ENCODE measurements around the gene KCNH4. TPM values are rescaled to one million over a fixed set of nuclear protein-coding genes. Genes with fewer than 3 reads are reported as not detected.
A peak's percentile ranks its signal among the peaks of the same experiment; 100 is the strongest.

KCNH4 gene
- total and polyA plus RNA-seq, 2 donors (not counting 1 experiment from before 2014, with no cell fraction given), result 0.62 to 1.0 TPM

GRCh38 chr17:42131232-42131631 is 49.7 kb downstream of the KCNH4 start:
- TF ChIP-seq EZH2 (IDR thresholded peaks at IDR 0.05; ENCODE audit: borderline replicate concordance, insufficient read depth, low read depth, low read length, poor library complexity, severe bottlenecking), result no peak
- no peak for TF ChIP-seq CTCF (IDR thresholded peaks at IDR 0.05)
- peaks cover 0 to 41% of the 10 kb centered on the region in 2 experiments for H3K36me3 ChIP-seq (replicated peaks in 1 of 2; ENCODE audit: control extremely low read depth in 1 of 2, control insufficient read depth in 1 of 2, extremely low read depth in 1 of 2, insufficient read depth in 2 of 2, low read length in 1 of 2)
- Mint-ChIP-seq H3K27ac (peak overlapping the region; percentile 93), H3K9me3 (ENCODE audit: insufficient read depth) (no peaks in the 10 kb centered on the region), H3K4me3 (peak overlapping the region; percentile 5), H3K27me3 (no peaks in the 10 kb centered on the region), H3K4me1 (peaks cover 54% of the 10 kb centered on the region)
- no peak overlapping the region for H3K9ac ChIP-seq (ENCODE audit: low read length)
- H3K4me2 ChIP-seq (replicated peaks; ENCODE audit: low read depth, low read length, poor library complexity, severe bottlenecking), result peak overlapping the region; percentile 70
- peaks cover 44% of the 10 kb centered on the region for H3K79me2 ChIP-seq (ENCODE audit: control insufficient read depth, insufficient read depth, low read length)
- ChIA-PET CTCF (interaction anchor here (0.6 to 1.7 kb wide), 4 partner anchors 11 to 253 kb away, joined by 3 to 7 read pairs (median 4); partner anchors contain the start of genes KAT2A and NKIRAS2), POLR2A (no interaction called here)
- peak overlapping the region in 1 of 2 donors; percentile 75 for H3K27ac ChIP-seq (ENCODE audit: low read length in 2 of 2)
- H3K4me1 ChIP-seq (ENCODE audit: control insufficient read depth in 2 of 2, insufficient read depth in 2 of 2, low read length in 2 of 2), result peaks cover 53 to 57% of the 10 kb centered on the region in 2 donors
- H2AFZ ChIP-seq (ENCODE audit: insufficient read depth, low read depth, low read length, poor library complexity, severe bottlenecking), result no peak overlapping the region
- no peaks in the 10 kb centered on the region for H3K9me3 ChIP-seq (ENCODE audit: control extremely low read depth in 1 of 3, control insufficient read depth in 2 of 3, insufficient read depth in 1 of 3, low read length in 2 of 3)
- WGBS (ENCODE audit: insufficient coverage), result 98% methylated on average over 3 of the region's 4 CpGs
- H3K4me3 ChIP-seq (ENCODE audit: control extremely low read depth in 1 of 5, extremely low read depth in 1 of 5, insufficient read depth in 1 of 5, low read depth in 2 of 5, low read length in 4 of 5), result no peak overlapping the region
- no peaks in the 10 kb centered on the region for H3K27me3 ChIP-seq (replicated peaks in 1 of 4; ENCODE audit: control extremely low read depth in 1 of 4, control insufficient read depth in 3 of 4, insufficient read depth in 4 of 4, low read length in 3 of 4)
- DNase-seq, result no peak
- peaks cover 51% of the 10 kb centered on the region for H4K20me1 ChIP-seq (ENCODE audit: control insufficient read depth, insufficient read depth, low read length, poor library complexity, severe bottlenecking)
- no peak for ATAC-seq (ENCODE audit: low read depth)
- intact Hi-C loops (cut with micrococcal nuclease), result no loop called here

DNA sequence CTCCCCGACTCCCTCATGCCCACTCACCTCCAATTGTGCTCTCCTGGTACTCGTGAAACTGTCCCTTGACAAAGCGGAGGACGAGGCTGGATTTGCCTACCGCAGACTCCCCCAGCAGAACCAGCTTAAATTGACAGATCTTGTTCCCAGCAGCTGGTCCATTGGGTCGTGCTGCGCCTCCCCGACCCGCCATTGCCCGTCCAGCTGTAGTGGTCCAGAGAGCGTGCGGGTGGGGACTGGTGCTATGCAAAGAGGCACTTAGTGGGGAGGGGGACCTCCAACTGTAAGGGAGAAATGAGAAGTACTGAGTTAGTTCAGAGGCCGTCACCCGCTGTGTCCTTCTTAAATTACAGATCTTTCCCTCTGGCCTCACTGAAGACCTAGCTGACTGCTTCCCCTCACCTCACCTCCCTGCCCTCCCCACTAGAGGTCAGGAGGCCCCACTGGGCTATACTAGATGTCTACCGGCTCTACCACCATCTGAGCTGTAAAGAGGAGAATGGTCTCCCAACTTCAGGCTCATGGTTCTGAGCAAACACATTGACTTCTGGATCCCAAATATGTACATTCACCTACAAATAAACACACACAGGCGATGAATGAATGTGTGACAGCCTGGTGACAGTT is 50.5 kb downstream of the KCNH4 start:
- Histone ChIP-seq H3K27me3 (replicated peaks in 1 of 4; ENCODE audit: control extremely low read depth in 1 of 4, control insufficient read depth in 3 of 4, insufficient read depth in 4 of 4, low read length in 3 of 4) (no peaks in the 10 kb centered on the region), H3K79me2 (ENCODE audit: control insufficient read depth, insufficient read depth, low read length) (peaks cover 35% of the 10 kb centered on the region), H3K4me1 (ENCODE audit: control insufficient read depth in 2 of 2, insufficient read depth in 2 of 2, low read length in 2 of 2) (peaks cover 44 to 49% of the 10 kb centered on the region in 2 donors), H3K4me3 (ENCODE audit: control extremely low read depth in 1 of 5, extremely low read depth in 1 of 5, insufficient read depth in 1 of 5, low read depth in 2 of 5, low read length in 4 of 5) (no peak overlapping the region), H3K9ac (ENCODE audit: low read length) (no peak overlapping the region), H3K9me3 (ENCODE audit: control extremely low read depth in 1 of 3, control insufficient read depth in 2 of 3, insufficient read depth in 1 of 3, low read length in 2 of 3) (no peaks in the 10 kb centered on the region), H4K20me1 (ENCODE audit: control insufficient read depth, insufficient read depth, low read length, poor library complexity, severe bottlenecking) (peaks cover 44% of the 10 kb centered on the region), H3K4me2 (replicated peaks; ENCODE audit: low read depth, low read length, poor library complexity, severe bottlenecking) (no peak overlapping the region), H3K27ac (ENCODE audit: low read length in 2 of 2) (peak overlapping the region in 1 of 2 donors; percentile 75), H2AFZ (ENCODE audit: insufficient read depth, low read depth, low read length, poor library complexity, severe bottlenecking) (no peak overlapping the region), H3K36me3 (replicated peaks in 1 of 2; ENCODE audit: control extremely low read depth in 1 of 2, control insufficient read depth in 1 of 2, extremely low read depth in 1 of 2, insufficient read depth in 2 of 2, low read length in 1 of 2) (peaks cover 0 to 45% of the 10 kb centered on the region in 2 experiments)
- peak overlapping the region; percentile 59 for H3K27ac Mint-ChIP-seq
- 90% methylated on average over 13 of the region's 16 CpGs for WGBS (ENCODE audit: insufficient coverage)
- DNase-seq (no peak), ATAC-seq (ENCODE audit: low read depth) (no peak)
- H3K4me1 Mint-ChIP-seq, result peaks cover 46% of the 10 kb centered on the region
- H3K27me3 Mint-ChIP-seq, result no peaks in the 10 kb centered on the region
- H3K9me3 Mint-ChIP-seq (ENCODE audit: insufficient read depth), result no peaks in the 10 kb centered on the region
- TF ChIP-seq CTCF (IDR thresholded peaks at IDR 0.05), result no peak
- no peak for TF ChIP-seq EZH2 (IDR thresholded peaks at IDR 0.05; ENCODE audit: borderline replicate concordance, insufficient read depth, low read depth, low read length, poor library complexity, severe bottlenecking)
- no peak overlapping the region for H3K4me3 Mint-ChIP-seq
- CTCF ChIA-PET, result interaction anchor here (0.6 to 1.7 kb wide), 6 partner anchors 10 to 254 kb away, joined by 3 to 7 read pairs (median 3); partner anchors contain the start of genes KAT2A and NKIRAS2
- intact Hi-C loops (cut with micrococcal nuclease), result no loop called here
- POLR2A ChIA-PET, result no interaction called here

Measured in B cell (primary cell).